Left ventricle myocardium inferior (tissue), 1 donor: Measurements from ENCODE around the gene PTGIS. TPM values are rescaled to one million over a fixed set of nuclear protein-coding genes. Genes with fewer than 3 reads are reported as not detected.

Experiments
- DNase-seq: peaks from one replicate; pipeline ENCODE4 v3.0.0-alpha.2; 2020
- H3K27ac ChIP-seq: fragments of 200-600 bp; replicated peaks from 2 replicates; pipeline ENCODE4 v1.8.0; 2021
- H3K27me3 ChIP-seq: fragments of 200-600 bp; 2 replicates; pipeline ENCODE4 v1.8.0; 2021; ENCODE audit warnings: low read depth
- H3K36me3 ChIP-seq: fragments of 200-600 bp; 2 replicates; pipeline ENCODE4 v1.8.0; 2021
- H3K4me1 ChIP-seq: fragments of 200-600 bp; 2 replicates; pipeline ENCODE4 v1.8.0; 2021
- H3K4me3 ChIP-seq: fragments of 200-600 bp; 2 replicates; pipeline ENCODE4 v1.8.0; 2021; ENCODE audit warnings: mild to moderate bottlenecking, moderate library complexity
- H3K9me3 ChIP-seq: fragments of 200-600 bp; replicated peaks from 2 replicates; pipeline ENCODE4 v1.8.0; 2021
- intact Hi-C: fragments of 100-400 bp; cut with micrococcal nuclease; formaldehyde crosslinking; loops from one replicate; pipeline ENCODE4 v1.11.0; 2022
- total RNA-seq: library from RNA; stranded (reverse); fragmentation: NEBNext Ultra II Directional; extraction: Animal tissue kit (Norgen Biotek cat#: 25700); gene quantifications from one replicate; pipeline ENCODE4 v1.2.1, GENCODE V29; 2021
- TF ChIP-seq, protein P1 (sequence below): fragments of 200-600 bp; IDR thresholded peaks from 2 replicates; pipeline ENCODE4 v1.8.0; 2021; ENCODE audit warnings: antibody characterized with exemption, mild to moderate bottlenecking, borderline replicate concordance
- donor health status: DM: no; HTN: yes; CAD: no; lungs with severe emphysema.

Gene PTGIS
- total RNA-seq, 1 donor from 2014 or later: 26.3 TPM

DNA sequence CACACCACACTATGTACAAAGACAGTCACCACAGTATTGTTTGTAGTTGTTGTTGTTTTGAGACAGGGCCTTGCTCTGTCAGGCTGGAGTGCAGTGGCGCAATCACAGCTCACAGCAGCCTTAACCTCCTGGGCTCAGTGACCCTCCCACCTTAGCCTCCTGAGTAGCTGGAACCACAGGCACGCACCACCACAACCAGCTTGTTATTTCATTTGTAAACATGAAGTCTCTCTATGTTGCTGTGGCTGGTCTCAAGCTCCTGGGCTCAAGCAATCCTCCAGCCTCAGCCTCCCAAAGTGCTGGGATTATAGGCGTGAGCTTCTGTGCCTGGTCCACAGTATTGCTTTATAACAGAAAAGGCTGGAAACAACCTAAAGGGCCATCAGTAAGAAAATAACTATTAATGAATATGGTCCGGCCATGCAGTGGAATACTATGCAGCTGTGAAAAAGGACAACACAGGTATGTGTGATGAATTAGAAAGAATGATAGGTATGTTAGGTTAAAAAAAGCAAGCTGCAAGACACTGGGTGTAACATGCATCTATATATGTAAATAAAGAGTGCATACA is 30.0 kb upstream of the PTGIS start:
- no peaks in the 10 kb centered on the region for H3K9me3 ChIP-seq
- H3K36me3 ChIP-seq: no peaks in the 10 kb centered on the region
- H3K27me3 ChIP-seq: no peaks in the 10 kb centered on the region
- peaks cover 40% of the 10 kb centered on the region for H3K4me1 ChIP-seq
- no peak for DNase-seq
- intact Hi-C loops: no loop called here
- H3K4me3 ChIP-seq: no peak overlapping the region
- TF ChIP-seq, protein P1, sequence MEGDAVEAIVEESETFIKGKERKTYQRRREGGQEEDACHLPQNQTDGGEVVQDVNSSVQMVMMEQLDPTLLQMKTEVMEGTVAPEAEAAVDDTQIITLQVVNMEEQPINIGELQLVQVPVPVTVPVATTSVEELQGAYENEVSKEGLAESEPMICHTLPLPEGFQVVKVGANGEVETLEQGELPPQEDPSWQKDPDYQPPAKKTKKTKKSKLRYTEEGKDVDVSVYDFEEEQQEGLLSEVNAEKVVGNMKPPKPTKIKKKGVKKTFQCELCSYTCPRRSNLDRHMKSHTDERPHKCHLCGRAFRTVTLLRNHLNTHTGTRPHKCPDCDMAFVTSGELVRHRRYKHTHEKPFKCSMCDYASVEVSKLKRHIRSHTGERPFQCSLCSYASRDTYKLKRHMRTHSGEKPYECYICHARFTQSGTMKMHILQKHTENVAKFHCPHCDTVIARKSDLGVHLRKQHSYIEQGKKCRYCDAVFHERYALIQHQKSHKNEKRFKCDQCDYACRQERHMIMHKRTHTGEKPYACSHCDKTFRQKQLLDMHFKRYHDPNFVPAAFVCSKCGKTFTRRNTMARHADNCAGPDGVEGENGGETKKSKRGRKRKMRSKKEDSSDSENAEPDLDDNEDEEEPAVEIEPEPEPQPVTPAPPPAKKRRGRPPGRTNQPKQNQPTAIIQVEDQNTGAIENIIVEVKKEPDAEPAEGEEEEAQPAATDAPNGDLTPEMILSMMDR: no peak
- no peak overlapping the region for H3K27ac ChIP-seq

DNA sequence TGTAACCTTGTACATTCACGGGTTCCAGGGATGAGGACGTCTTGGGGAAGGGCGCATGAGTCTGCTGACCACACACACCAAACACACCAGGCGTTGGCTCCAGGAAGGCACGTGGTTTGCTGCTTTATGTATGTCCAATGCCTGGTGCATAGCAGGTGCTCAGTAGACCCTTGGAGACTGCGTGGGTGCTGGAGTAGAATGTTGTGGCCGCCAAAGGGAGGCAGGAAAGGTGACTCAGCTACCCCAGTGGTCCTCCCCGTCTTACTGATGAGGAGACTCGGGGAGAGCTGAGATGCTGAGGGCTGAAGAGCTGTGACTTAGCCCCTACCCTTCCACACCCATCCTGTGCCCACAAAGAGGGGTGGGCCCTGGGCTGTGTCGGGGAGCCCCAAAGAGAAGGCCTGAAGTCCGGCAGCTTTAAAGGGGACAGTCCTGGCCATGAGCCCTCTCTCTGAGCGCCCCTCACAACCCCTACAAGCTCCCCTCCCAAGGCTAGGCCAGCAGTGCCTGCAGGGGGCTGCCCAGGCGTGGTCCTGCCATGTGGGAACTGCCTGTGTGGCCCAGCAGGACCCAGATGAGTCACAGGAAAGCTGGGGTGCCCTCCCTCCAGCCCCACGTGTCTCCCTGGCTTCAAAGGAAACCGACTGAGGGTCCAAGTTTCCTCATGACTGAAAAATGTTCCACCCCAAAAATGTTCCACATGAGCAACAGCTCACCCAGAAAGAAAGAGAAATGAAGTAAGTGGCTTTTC is 28.0 kb upstream of the PTGIS start:
- no peaks in the 10 kb centered on the region for H3K9me3 ChIP-seq
- H3K27me3 ChIP-seq: no peaks in the 10 kb centered on the region
- TF ChIP-seq, protein P1: no peak
- H3K27ac ChIP-seq: peak overlapping the region; percentile 80
- peaks cover 48% of the 10 kb centered on the region for H3K4me1 ChIP-seq
- H3K36me3 ChIP-seq: no peaks in the 10 kb centered on the region
- intact Hi-C loops: no loop called here
- no peak for DNase-seq
- H3K4me3 ChIP-seq: no peak overlapping the region

- no peaks in the 10 kb centered on the region for H3K27me3 ChIP-seq
- TF ChIP-seq, protein P1: no peak
- no peak overlapping the region for H3K4me3 ChIP-seq
- no peaks in the 10 kb centered on the region for H3K36me3 ChIP-seq
- peaks cover 55% of the 10 kb centered on the region for H3K4me1 ChIP-seq
- no peaks in the 10 kb centered on the region for H3K9me3 ChIP-seq
- intact Hi-C loops: no loop called here
- peak overlapping the region; percentile 80 for H3K27ac ChIP-seq
- no peak for DNase-seq
These were observed 27.4 kb upstream of the PTGIS start for GRCh38 chr20:49595346-49595745.

- Histone ChIP-seq H3K4me3 (no peak overlapping the region), H3K27ac (peak overlapping the region; percentile 80)
- intact Hi-C loops: no loop called here
These were observed 27.0 kb upstream of the PTGIS start for GRCh38 chr20:49594931-49595315.

GRCh38 chr20:49594143-49594930 is 26.4 kb upstream of the PTGIS start:
- H3K4me1 ChIP-seq: peaks cover 56% of the 10 kb centered on the region
- TF ChIP-seq, protein P1: no peak
- intact Hi-C loops: no loop called here
- H3K36me3 ChIP-seq: no peaks in the 10 kb centered on the region
- H3K9me3 ChIP-seq: no peaks in the 10 kb centered on the region
- peak; percentile 76 for DNase-seq
- no peaks in the 10 kb centered on the region for H3K27me3 ChIP-seq
- no peak overlapping the region for H3K4me3 ChIP-seq
- peak overlapping the region; percentile 80 for H3K27ac ChIP-seq

More at GRCh38 chr20:49594931-49595315, 27.0 kb upstream of the PTGIS start:
- H3K9me3 ChIP-seq: no peaks in the 10 kb centered on the region
- H3K4me1 ChIP-seq: peaks cover 56% of the 10 kb centered on the region
- no peaks in the 10 kb centered on the region for H3K36me3 ChIP-seq
- no peaks in the 10 kb centered on the region for H3K27me3 ChIP-seq
- TF ChIP-seq, protein P1: no peak
- DNase-seq: no peak
